Testis (tissue), 3 donors: Measurements from ENCODE around the gene POLR3E. TPM values are rescaled to one million over a fixed set of nuclear protein-coding genes. Genes with fewer than 3 reads are reported as not detected.

ENCODE experiments used
- DNase-seq: peaks from one replicate; pipeline ENCODE4 v3.0.0-alpha.2; 2019
- H3K27ac ChIP-seq, 2 donors: fragments of 200-600 bp; sonication (generic); one replicate each; pipeline ENCODE4 v1.5.1; 2019
- H3K27me3 ChIP-seq: fragments of 200-600 bp; sonication (generic); one replicate; pipeline ENCODE4 v1.5.1; 2019
- H3K36me3 ChIP-seq: fragments of 200-600 bp; sonication (generic); one replicate; pipeline ENCODE4 v1.5.1; 2017; ENCODE audit warnings: low read depth; ENCODE audit errors: missing control alignments
- H3K4me1 ChIP-seq: fragments of 200-600 bp; sonication (generic); one replicate; pipeline ENCODE4 v1.5.1; 2019
- H3K4me3 ChIP-seq, 2 donors: fragments of 200-600 bp; sonication (generic); one replicate each; pipeline ENCODE4 v1.5.1; 2017 to 2019
- H3K9me3 ChIP-seq: fragments of 200-600 bp; sonication (generic); one replicate; pipeline ENCODE4 v1.5.1; 2017
- POLR2A ChIP-seq: fragments of 450-650 bp; IDR thresholded peaks from one replicate; pipeline ENCODE4 v1.6.1; 2017; ENCODE audit warnings: antibody characterized with exemption, mild to moderate bottlenecking, moderate library complexity
- WGBS, 2 donors: methylation state at CpG; one replicate each; pipeline ENCODE4 v1.1.5; 2018; 5-methylcytosine and 5-hydroxymethylcytosine counted together
- intact Hi-C: fragments of 100-400 bp; cut with DNase I; formaldehyde crosslinking; loops from one replicate; pipeline ENCODE4 v1.15.1; 2023; ENCODE audit warnings: low total_unique reads
- polyA plus RNA-seq: library from polyadenylated mRNA; stranded (reverse); fragments of 350-450 nt; fragmentation: Illumina TruSeq; extraction: RNeasy Lipid Tissue Mini Kit (QIAGEN cat#74804); gene quantifications from one replicate; pipeline ENCODE4 v1.2.3, GENCODE V29; 2014; ENCODE audit warnings: low read depth, low replicate concordance; ENCODE audit not compliant: insufficient read depth
- total RNA-seq, 2 donors: library from RNA; depleted of rRNA; stranded (reverse); fragments of >200 nt; gene quantifications; one replicate each; pipeline ENCODE4 v1.2.3, GENCODE V29; 2016
- TF ChIP-seq, protein P1 (sequence below), 3 experiments: fragments of 450-650 bp in 2 of 3; fragments of 200-600 bp in 1 of 3; sonication (generic) in 1 of 3; IDR thresholded peaks; one replicate each; pipeline ENCODE4 v1.5.1; 2016 to 2019; ENCODE audit warnings: antibody characterized with exemption in 3 of 3, mild to moderate bottlenecking in 2 of 3, moderate library complexity in 1 of 3

The POLR3E gene
- total and polyA plus RNA-seq, 3 donors from 2014 or later = 59.4 to 76.2 (median 61.7) TPM

DNA sequence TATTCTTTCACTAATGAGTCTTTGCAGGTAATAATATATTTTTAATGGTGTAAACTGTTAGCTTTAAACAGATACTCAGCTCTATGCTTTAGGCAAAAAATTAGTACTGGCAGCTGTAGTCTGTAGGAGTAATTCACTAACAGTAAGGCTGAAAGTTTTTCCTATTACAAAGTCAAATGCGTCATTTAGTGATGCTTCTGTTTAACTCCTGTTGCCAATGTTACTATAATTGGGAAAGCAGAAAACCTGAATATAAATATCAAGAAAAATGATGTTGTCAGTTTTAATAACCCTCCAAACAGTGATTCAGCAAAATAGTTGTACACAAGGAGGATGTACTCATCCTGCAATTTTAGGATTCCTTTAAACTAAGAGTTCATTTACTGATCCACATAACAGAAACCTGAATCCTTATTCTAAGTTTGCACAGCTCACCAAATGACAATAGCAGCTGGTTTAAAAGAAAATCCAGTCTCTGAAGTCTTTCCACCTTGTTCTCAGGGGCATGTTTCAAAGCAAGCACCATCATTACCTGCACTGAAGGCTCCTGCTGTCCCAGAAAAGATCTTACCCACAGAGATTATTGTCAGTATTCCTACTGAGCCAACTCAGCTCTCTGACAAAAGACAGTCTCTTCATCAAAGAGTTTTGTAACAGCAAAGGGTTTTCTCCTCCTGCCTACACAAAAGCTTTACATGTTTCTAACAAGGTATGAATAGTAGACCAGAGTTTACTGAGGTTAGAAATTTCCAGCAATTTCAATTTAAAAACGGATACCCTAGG is 73.0 kb downstream of the POLR3E start:
- Histone ChIP-seq H3K36me3 (no peaks in the 10 kb centered on the region), H3K4me3 (no peak overlapping the region), H3K27me3 (no peaks in the 10 kb centered on the region), H3K4me1 (peaks cover 6% of the 10 kb centered on the region), H3K27ac (no peak overlapping the region), H3K9me3 (no peaks in the 10 kb centered on the region)
- no peak for DNase-seq
- intact Hi-C loops = no loop called here
- TF ChIP-seq POLR2A = no peak
- TF ChIP-seq, protein P1, sequence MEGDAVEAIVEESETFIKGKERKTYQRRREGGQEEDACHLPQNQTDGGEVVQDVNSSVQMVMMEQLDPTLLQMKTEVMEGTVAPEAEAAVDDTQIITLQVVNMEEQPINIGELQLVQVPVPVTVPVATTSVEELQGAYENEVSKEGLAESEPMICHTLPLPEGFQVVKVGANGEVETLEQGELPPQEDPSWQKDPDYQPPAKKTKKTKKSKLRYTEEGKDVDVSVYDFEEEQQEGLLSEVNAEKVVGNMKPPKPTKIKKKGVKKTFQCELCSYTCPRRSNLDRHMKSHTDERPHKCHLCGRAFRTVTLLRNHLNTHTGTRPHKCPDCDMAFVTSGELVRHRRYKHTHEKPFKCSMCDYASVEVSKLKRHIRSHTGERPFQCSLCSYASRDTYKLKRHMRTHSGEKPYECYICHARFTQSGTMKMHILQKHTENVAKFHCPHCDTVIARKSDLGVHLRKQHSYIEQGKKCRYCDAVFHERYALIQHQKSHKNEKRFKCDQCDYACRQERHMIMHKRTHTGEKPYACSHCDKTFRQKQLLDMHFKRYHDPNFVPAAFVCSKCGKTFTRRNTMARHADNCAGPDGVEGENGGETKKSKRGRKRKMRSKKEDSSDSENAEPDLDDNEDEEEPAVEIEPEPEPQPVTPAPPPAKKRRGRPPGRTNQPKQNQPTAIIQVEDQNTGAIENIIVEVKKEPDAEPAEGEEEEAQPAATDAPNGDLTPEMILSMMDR (IDR thresholded peaks at IDR 0.05) = no peak
- 62 to 64% methylated on average over 2 of the region's 2 CpGs for WGBS, 2 donors

DNA sequence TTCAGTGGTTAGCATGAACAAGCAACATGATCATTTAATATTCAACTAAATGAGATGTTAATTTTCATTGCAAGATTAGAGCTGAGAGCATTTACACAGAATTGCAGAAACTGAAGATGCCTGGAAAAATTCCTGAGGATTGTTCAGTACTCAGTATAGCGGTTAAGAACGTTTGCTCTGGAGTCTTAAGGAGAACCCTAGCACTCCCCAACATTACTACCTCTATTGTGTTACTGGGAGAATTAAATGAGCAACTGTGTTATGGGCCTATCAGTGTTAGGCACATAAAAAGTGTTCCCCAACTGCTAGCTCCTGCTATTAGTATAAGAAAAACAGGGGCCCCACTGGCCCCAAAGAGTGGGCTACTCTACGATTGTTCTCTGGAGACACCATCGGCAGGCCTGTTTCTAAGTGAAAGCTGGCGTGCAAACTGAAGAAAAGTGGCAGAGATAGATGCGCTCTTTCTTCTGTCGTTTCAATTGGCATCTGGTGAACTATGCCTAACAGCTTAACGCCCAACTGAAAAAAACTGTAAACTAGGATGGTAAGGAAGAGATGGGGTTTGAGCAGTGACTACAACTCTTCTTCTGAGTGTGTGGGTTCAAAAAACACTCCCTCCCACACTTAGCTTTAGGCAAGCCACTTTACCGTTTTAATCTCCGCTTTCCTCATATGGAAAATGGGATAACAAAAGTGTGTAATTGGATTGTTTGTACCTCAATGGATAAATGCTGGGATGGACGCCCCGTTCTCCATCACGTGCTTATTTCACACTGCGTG is 75.9 kb downstream of the POLR3E start:
- Histone ChIP-seq H3K27ac (no peak overlapping the region), H3K27me3 (no peaks in the 10 kb centered on the region), H3K4me3 (peak overlapping the region; percentile 78 to 88), H3K4me1 (peaks cover 8% of the 10 kb centered on the region), H3K36me3 (no peaks in the 10 kb centered on the region), H3K9me3 (no peaks in the 10 kb centered on the region)
- DNase-seq = no peak
- WGBS, 2 donors = 34 to 42% methylated on average over 14 of the region's 14 CpGs
- TF ChIP-seq POLR2A = no peak
- TF ChIP-seq, protein P1 (IDR thresholded peaks at IDR 0.05) = no peak
- intact Hi-C loops = no loop called here

- WGBS, 2 donors = 1% methylated on average over 32 to 51 of the region's 51 CpGs
- Histone ChIP-seq H3K4me1 (peaks cover 8% of the 10 kb centered on the region), H3K27me3 (no peaks in the 10 kb centered on the region), H3K27ac (peak overlapping the region; percentile 41 to 86), H3K4me3 (peak overlapping the region; percentile 78 to 88), H3K36me3 (no peaks in the 10 kb centered on the region), H3K9me3 (no peaks in the 10 kb centered on the region)
- intact Hi-C loops = no loop called here
- no peak for TF ChIP-seq POLR2A
- TF ChIP-seq, protein P1 (IDR thresholded peaks at IDR 0.05) = no peak
- peak; percentile 47 for DNase-seq
These were observed 76.6 kb downstream of the POLR3E start for GRCh38 chr16:22373662-22374310.

- peak; percentile 98 for DNase-seq
- intact Hi-C loops = no loop called here
- H3K4me1 ChIP-seq = peaks cover 8% of the 10 kb centered on the region
- H3K36me3 ChIP-seq = no peaks in the 10 kb centered on the region
- no peaks in the 10 kb centered on the region for H3K27me3 ChIP-seq
- H3K9me3 ChIP-seq = no peaks in the 10 kb centered on the region
- peak within 1 kb of the TSS; percentile 78 to 88 for H3K4me3 ChIP-seq
- TF ChIP-seq, protein P1 (IDR thresholded peaks at IDR 0.05) = no peak
- peak; percentile 41 for TF ChIP-seq POLR2A
- 0 to 1% methylated on average over 35 to 84 of the region's 96 CpGs for WGBS, 2 donors
- peak within 1 kb of the TSS; percentile 72 to 86 for H3K27ac ChIP-seq
These were observed 77.3 kb downstream of the POLR3E start, which contains the start of gene CDR2 for GRCh38 chr16:22374311-22375116. CDR2 (minus strand) TSS chr16:22374619; CDS start chr16:22374309, 310 bp downstream.
